Choroid plexus epithelial cell (primary cell): ENCODE measurements around the gene ZG16B.

ENCODE experiments used
- DNase-seq: peaks from one replicate; pipeline ENCODE4 v3.0.0-alpha.2; 2010; ENCODE audit warnings: low read depth
- H3K4me3 ChIP-seq: 2 replicates; pipeline ENCODE4 v1.5.1; 2011; ENCODE audit warnings: low read depth, mild to moderate bottlenecking, control low read depth, low read length, moderate library complexity
- TF ChIP-seq, protein P1 (sequence below): conservative IDR thresholded peaks from 2 replicates; pipeline ENCODE4 v1.5.1; 2011; ENCODE audit warnings: low read depth, mild to moderate bottlenecking, control low read depth, inconsistent platforms, low read length, moderate library complexity

Gene ZG16B

DNA sequence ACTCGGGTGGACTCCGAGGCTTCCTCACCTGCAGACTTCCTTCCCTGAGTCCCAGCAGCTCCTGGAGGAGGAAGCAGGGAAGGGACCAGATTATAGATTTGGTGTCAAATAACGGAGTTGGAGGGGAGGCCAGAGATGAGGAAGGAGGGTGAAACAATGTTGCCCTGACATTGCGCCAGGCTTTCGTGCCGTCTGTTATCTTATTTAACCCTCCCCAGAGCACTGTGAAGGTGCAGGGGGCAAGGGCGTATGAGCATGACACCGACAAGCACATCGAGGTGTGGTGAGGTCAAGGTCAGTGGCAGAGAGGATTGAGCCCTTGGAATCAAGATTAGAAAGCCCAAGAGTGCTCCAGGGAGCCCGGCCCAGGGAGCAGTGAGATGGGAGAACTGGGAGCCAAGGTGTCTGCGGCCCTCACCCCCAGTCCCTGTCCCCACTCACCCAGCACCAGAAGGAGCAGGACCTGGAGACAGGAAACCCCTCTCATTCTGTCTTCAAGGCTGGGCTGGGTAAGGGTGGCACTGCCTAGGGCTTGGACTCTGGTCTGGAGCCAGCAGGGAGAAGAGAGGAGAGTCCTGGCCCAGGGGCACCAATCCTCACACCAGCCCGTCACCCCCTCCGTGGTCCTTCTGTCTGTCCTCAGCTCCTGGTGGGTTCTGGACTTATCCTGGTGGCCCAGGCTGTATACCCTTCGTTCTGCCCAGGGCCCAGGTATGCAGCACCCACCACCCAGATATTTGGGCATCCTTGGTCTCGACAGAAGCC lies 43.9 kb upstream of the ZG16B start:
- no peak overlapping the region for H3K4me3 ChIP-seq
- TF ChIP-seq, protein P1, sequence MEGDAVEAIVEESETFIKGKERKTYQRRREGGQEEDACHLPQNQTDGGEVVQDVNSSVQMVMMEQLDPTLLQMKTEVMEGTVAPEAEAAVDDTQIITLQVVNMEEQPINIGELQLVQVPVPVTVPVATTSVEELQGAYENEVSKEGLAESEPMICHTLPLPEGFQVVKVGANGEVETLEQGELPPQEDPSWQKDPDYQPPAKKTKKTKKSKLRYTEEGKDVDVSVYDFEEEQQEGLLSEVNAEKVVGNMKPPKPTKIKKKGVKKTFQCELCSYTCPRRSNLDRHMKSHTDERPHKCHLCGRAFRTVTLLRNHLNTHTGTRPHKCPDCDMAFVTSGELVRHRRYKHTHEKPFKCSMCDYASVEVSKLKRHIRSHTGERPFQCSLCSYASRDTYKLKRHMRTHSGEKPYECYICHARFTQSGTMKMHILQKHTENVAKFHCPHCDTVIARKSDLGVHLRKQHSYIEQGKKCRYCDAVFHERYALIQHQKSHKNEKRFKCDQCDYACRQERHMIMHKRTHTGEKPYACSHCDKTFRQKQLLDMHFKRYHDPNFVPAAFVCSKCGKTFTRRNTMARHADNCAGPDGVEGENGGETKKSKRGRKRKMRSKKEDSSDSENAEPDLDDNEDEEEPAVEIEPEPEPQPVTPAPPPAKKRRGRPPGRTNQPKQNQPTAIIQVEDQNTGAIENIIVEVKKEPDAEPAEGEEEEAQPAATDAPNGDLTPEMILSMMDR = no peak
- no peak for DNase-seq

DNA sequence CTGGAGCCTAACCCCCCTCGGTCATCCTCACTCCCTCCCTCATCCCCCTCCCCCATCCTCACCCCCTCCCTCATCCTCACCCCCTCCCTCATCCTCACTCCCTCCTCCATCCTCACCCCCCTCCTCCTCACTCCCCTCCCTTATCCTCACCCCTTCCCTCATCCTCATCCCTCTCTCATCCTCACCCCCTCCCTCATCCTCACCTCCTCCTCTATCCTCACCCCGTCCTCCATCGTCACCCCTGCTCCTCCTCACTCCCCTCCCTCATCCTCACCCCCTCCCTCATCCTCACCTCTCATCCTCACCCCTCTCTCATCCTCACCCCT lies 43.3 kb upstream of the ZG16B start:
- TF ChIP-seq, protein P1 = no peak
- H3K4me3 ChIP-seq = no peak overlapping the region
- no peak for DNase-seq

DNA sequence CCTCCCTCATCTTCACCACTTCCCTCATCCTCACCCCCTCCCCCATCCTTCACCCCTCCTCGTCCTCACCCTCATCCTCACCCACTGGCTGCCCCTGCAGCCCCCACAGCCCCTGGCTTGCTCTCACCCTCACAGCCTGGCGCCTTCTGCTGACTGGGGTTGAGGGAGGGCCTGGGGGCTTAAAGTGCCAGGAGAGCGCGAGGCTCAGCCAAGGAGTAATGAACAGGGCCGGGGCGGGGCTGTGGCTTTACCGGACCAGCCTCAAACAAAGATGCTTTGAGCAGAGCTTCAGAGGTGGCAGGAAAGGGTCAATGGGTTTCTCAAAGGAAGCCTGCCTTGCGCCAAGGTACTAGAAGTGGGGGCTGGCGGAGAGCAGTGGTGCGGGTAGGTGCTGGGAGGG lies 42.7 kb upstream of the ZG16B start, which contains the start of gene PRSS33:
PRSS33 (minus strand) TSS at position 155 of the 400 bp plus-strand sequence. CDS start 1,013 bp downstream, outside the sequence.
- no peak within 1 kb of the TSS for H3K4me3 ChIP-seq
- TF ChIP-seq, protein P1 = no peak

GRCh38 chr16:2787961-2788360 lies 42.1 kb upstream of the ZG16B start:
- TF ChIP-seq, protein P1 = no peak
- no peak for DNase-seq
- no peak overlapping the region for H3K4me3 ChIP-seq

More for the DNA sequence above, 42.7 kb upstream of the ZG16B start, which contains the start of gene PRSS33:
- no peak for DNase-seq

GRCh38 chr16:2790631-2791030 lies 39.5 kb upstream of the ZG16B start:
- H3K4me3 ChIP-seq = no peak overlapping the region
- DNase-seq = no peak
- TF ChIP-seq, protein P1 = no peak

DNA sequence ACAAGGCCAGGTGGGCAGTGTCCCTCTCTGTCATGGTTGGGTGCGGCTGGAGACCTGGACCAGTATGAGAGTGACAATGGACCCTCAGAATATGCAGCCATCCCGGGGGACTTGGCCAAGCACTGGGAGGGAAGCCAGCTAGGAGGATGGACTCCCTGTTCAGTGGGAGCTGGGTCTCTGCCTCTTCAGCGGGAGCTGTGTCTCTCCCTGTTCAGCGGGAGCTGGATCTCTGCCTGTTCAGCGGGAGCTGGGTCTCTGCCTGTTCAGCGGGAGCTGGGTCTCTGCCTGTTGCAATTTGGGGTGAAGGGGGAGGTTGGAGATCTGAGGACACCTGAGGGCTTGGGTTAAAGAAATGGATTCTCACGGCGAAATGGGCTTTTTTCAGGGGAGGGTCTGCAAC lies 38.9 kb upstream of the ZG16B start:
- H3K4me3 ChIP-seq = no peak overlapping the region
- DNase-seq = no peak
- TF ChIP-seq, protein P1 = no peak

DNA sequence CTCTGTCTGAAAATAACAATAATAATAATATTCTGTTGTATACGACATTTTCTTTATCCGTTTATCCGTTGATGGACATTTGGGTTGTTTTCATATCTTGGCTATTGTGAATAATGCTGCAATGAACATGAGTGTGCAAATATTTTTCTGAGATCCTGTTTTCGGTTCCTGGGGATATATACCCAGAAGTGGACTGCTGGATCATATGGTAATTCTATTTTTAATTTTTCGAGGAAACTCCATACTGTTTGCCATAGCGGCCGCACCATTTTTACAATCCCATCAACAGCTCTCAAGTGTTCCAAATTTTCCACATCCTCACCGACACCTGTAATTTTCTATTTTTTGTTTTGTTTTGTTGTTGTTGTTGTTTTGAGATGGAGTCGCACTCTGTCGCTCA lies 37.2 kb upstream of the ZG16B start:
- H3K4me3 ChIP-seq = no peak overlapping the region
- no peak for DNase-seq
- TF ChIP-seq, protein P1 = no peak
